Right kidney (tissue), 1 donor: ENCODE results near the gene RAB29.

Source experiments
- DNase-seq: peaks from one replicate; pipeline ENCODE4 v3.0.0-alpha.2; 2016

The RAB29 gene

DNA sequence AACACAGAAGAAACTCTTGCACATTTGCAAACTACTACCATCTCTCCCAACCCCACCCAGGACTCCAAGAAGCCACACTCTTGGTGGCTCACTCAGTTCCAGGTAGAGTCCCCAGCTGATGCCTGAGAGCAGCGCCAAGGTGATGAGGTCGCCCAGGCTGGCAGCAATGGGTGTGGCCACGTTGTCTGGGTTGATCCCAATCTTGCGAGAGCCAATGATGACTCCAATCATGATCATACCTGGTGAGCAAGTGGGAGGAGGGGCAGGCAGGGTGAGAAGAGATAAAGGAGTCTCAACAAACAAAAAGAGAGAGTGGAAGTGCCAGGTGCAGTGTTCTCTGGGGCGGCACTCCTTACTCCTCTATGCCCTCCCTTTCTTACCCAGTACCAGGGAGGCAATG is 23.3 kb upstream of the RAB29 start:
- no peak for DNase-seq

DNA sequence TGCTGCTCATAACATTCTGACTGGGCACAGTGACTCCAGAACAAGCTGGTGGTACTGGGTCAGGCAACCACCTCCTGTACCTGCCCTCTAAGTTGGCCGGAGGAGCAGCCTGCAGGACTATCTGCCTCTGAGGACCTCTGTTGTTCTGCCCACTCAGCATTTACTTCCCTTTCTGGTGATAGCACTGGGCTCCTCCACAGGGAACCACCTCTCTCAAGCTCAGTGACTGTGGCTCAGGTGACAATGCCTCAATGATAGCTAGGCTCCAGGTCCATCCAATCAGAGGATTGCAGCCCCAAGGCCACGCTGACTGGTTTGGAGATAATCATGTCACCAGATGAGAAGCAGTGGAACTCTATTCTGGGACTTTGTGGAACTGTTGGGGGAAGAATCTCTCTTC is 21.9 kb upstream of the RAB29 start:
- no peak for DNase-seq

DNA sequence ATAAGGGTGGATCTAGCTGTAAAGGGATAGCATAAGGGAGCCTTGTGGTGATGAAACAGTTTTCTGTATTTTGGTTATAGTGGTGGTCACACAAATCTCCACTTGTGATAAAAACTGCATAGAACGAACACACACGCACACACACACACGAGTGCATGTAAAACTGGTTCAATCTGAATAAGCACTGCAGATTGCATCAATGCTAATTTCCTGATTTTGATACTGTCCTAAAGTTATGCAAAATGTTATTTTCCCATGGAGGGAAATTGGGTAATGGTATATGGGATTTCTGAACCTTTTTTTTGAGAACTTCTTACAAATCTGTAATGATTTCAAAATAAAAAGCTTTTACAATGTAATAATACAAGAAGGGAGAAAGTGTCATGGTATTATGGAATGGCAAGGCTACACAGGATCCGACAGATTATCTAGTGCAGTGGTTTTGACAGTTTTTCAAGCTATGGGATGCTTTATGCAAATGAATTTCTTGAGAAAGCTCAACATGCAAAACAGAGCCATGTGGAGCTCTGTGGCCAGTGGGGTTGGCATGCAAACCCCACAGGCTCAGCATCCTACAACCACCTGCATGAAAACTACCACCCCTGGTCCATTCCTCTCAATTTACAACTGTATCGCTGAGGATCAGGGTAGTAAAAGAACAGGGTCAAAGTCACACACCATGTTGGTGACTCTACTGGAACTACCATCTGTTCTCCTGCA is 18.9 kb upstream of the RAB29 start:
- DNase-seq = no peak

DNA sequence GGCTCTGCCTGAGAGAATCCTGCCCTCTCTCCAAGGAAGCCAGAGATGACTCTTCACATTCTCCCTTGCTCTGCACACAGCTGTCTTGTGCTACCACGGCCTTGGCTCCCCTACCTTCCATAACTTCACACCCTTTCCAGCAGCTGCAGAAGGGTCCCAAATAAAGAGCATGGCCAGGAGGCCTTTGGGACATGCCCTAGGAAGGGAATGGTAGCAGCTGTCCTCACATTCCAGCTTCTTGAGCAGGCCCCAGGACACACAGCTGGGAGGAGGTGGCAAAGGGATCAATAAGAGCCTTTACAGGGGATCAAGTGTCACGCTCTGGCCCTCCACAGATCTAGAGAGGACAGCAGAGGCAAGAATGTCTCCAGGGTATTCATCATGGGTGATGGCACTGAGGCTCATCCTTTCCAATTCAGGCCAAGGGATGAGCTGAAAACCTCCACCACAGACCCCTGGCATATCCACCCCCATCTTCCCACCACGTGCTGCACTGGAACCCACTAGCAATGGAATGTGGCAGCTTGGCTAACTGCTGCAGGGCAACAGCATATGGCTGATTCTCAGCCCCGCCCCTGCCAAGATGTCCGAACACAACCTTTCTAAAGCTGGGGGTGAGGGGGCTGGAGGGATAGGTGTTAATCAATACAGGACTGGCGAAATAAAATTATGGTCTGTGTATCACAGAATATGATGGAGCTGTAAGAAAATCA is 17.8 kb upstream of the RAB29 start:
- no peak for DNase-seq

DNA sequence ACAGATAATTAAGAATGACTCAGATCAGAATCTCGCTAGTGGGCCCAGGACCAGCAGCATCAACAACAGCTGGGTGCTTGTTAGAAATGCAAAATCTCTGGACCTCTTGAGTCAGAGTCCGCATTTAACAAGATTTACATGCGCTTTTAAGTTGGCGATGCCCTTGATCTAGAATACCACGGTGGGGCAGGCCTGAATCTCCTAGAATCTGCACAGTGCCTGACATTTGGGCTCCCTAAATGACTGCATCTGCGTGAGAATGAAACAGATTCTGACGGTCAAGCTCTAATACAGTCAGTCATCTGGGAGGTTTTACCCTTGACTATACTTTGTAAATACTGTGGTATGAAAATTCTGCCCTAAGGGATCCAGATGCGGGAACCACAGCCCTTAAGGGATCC is 17.2 kb upstream of the RAB29 start:
- DNase-seq = no peak

DNA sequence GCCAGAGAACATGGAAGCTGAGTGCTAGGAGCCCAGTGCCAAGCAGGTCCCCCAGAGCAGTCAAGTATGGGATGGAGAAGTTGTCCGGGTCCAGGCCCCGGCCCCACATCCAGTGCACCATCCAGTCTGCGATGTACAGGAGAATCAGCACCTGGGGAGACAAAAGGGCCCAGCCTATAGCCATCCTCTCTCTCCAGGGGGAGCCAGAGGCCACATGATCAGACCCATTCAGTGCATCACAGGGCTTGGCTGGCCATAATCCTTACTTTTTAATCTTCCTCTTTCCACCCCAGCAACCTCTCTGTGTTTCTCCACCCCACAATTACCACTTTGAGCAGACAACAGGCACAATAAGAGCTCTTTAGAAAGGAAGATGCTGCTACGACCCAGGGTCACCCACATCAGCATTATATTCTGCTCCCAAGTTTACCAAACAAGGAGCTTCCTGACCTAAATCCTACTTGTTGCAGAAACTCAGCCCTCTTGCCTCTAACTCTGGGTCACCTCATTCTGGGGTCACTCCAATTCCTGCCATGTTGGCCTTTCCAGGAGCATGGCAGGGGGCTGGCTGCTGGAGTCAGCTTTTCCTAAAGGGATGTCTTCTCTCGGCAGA is 16.4 kb upstream of the RAB29 start:
- DNase-seq = no peak

DNA sequence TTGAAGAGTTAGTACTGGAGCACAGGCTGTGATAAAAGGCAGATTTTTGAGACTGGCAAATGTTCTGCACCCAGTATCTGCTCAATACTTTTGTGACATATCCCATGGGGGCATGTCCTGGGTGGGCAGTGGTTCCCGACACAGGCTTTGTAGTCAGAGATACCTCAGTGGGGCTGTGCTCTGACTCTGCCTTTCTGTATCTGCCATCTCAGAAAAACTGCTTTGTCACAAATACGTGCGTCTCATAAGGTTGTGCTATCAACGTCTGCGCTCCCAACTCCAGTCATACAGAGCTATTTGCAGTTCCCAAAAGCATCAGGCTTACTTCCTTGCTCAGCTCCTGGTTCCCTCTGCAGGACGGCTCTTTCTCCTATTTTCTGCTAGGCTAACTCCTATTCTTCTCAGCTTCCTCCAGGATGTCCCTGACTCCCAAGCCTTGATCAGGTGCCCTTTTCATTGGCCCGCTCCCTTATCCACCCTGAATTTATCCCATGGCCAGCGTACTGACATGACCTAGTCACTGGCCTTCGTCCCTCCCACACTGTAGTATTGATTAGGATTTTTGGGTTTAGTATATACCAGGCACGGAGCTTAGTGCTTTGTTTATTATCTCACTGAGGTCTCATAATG is 12.1 kb upstream of the RAB29 start:
- no peak for DNase-seq

DNA sequence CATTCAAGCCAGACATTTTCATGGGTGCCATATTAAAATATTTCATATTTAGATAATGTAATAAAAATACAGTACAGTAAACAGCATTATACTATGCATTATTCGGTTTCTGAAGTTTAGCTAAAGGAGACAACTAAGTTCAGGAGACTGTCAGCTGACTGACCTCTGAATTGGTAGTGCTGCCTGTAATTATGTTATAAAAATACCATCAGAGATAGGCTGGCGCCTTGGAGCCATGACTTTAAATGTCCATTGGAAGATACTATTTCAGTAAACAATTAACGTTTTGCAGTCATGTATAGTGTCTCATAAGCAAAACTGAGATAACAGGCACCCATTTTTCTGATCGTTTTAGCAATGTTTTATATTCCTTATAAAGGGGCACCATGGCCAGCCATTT is 11.3 kb upstream of the RAB29 start:
- DNase-seq = no peak

DNA sequence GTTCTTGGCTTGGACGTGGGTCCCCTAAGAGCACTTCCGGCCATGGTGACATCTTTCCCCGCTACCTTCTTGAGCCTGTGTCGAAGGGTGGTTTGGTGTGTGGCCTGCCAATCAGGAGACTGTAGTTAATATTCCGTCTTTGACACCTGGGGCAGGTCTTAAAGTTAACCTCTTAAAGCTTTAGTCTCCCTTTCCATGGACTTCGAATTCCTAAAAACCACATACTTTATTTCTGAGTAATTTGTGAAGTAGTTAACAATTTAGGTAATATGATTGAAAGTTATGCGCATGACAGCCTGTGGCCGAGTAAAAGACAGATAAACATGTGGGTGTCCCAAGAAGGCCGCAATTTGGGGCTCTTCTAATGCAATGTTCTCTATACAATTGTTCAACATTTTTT is 10.2 kb upstream of the RAB29 start:
- no peak for DNase-seq

DNA sequence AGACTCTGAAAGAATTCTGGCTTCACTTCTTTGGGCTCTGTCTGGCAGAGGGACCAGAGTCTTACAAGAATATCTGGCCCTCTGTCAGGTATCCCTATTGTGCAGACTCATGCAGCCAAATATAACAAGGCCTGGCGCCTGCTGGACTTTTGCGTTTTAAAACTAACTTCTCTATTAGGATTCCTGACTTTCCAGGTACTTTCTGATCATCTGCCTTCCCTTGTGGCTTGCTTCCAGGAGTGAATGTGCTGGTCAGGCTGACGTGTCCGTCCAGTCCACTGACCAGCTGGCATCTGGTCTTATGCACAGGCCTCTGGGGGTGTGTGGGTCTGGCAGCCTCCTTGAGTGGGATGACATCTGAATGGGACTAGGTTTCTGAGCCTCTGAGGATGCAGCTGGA is 8.6 kb upstream of the RAB29 start:
- DNase-seq = no peak

DNA sequence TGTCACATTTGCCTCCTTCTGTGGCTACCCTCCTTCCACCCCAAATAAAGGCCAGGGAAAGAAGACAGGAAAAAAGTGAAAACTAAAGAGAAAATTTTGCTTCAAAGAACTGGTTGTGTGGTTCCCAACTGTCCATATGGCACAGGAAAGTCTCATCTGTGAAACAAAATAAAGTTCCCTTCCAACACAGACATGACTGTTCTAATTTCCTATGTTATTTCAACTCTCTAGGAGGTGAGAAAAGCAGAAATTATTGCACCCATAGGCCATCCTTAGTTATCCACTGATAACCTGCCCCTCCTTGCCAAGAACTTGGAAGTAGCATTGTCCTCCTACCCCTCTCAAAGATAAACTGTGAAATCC is 8.1 kb upstream of the RAB29 start:
- no peak for DNase-seq

DNA sequence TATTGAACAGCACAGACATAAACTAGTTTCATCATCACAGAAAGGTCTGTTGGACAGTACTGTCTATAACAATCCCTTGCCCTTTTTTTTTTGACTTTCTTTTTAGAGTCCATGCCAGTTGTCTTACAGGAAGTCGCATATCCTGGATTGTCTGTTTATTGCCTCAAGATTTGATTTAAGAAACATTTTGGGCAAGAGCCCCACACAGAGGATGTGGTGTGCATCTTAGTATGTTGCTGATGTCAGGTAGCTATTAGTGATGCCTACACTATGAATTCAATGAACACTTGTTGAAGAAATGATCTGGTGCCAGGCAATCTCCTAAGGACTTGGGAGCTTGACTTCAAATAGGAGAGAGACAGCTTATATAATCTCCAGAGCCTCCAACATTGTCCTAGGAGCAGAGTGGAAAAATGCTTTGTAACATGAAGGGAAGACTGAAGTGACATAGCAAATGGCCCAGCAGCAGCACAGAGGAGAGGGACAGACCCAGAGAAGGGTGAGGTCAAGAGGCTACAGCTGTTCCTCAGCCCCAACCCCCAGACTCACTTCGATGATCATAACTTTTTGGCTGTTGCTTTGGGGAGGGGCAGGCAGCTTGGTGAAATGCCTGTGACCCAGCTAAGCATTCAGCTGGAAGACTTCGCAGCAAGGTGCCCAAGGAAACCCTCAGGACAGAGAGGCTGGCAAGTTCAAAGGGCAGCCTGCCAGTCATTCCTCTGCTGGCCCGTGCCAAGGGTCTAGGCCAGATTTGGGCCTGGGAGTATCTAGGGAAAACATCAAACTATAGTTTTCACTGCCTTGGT is 7.5 kb upstream of the RAB29 start:
- no peak for DNase-seq

DNA sequence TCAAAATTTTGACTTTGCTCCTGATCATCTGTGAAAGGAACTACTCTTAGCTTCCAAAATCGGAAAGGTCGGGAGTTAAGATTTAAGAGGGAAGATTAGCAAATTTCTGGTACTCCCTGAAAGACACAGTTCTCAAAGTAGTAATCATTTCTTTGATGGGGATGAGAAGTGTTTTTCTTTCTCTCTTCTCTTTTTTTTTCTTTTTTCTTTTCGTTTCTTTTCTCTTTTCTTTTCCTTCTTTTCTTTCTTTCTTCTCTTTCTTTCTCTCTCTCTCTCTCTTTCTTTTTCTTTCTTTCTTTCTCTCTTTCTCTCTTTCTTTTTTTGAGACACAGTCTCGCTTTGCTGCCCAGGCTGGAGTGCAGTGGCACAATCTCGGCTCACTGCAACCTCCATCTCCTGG is 5.1 kb upstream of the RAB29 start:
- no peak for DNase-seq

DNA sequence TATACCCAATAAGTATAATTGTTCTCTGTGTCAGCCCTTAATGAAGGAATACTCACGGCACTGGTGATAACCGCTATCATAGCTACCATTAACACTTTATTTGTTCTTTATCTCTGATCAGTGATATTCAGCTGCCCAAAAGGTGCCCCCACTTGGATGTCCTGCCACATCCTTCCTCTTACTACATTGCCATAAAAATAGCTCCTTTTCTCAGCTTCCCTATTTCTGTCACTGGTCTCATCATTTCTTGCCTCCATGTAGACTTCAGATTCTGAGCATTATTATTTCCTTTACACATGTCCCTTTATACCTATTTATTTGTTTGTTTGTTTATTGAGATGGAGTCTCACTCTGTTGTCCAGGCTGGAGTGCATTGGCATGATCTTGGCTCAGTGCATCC is 2.7 kb upstream of the RAB29 start:
- DNase-seq = no peak

DNA sequence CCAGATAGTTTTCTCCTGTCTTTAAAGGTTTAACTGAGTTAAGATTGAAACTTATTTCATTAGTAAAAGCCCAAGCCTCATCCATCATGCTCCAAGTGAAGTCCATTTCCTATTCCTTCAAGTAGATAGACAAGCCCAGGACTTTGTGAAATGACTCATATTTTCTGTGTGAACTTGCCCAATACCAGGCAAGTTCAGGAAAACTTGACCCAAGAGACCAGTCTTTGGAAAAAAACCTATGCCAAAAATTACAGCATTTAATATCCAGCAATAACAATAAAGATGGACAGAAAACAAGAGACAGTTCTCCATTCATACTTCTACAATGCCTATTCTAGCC is 405 bp upstream of the RAB29 start:
- no peak for DNase-seq

DNA sequence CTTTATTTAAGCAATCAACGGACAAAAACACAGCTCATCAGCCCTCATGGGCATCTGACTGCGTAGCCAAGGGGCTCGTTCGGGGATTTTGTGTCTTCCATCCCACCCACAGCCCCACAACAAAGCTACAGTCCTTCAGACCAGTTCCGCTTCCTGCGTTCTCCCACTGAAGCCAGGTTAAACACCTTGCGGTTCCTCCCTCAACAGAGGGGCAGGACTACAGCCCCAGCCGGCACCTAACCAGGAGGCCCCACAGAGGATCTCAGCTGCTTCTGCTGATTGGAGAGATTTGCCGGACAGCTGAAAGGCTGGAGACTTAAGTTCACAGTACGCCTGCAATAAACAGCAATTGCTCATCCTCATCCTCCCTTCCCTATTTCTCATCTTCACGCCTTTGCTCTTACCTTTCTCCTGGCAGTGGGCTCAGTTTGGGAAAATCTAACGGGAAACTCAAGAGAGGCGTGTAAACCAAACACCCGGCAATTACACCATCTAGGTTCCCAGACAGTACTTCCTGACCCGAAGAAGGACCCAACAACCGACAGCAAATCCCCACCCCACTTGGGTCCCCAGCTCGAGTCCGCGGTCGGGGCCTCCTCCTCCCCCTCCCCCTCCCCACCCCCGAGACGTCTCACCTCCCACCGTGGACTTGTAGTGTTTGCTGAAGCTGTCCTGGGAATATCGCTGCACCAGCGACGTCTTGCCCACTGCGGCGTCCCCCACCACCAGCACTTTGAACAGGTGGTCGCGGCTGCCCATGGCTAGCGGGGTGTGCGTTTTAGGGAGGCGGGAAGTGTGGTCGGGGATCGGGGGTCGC is 876 bp downstream of the RAB29 start:
- DNase-seq = peak; percentile 33

DNA sequence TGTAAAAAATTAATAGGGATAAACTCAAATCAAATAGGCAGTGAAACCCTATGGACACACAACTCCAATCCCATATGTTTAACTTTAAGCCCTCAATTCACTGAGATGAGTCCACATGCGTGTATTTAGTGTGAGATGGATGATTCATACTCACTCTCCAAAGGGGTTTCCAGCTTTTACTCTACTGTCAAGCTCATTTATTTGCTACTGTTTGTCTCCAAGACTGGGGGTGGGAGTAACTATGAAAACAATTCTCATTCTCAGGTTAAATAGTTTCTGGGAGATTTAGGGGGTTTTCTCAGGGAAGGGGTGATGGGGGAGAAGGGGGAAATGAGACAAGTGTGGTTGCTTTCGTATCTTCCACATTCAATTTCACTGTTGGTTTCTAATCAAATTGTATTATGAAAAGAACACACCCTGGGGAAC is 2.7 kb downstream of the RAB29 start:
- no peak for DNase-seq

DNA sequence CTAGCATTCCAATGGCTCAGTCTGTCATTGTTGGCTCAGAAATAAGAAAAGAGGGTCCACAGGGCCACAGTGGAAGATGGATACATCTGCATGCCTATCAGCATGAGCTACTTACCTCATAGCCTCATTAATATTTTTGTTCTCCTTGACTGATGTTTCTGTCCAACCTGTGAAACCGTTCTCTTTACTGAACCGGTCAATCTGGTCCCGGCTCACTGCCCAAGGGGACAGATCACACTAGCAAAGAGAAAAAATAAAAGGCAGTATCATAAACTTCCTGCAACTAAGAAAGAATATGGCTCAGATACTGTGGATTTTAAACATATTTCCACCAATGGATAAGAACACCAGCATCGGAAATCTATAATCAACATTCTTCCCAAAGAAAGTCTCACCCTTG is 4.7 kb downstream of the RAB29 start:
- DNase-seq = no peak

DNA sequence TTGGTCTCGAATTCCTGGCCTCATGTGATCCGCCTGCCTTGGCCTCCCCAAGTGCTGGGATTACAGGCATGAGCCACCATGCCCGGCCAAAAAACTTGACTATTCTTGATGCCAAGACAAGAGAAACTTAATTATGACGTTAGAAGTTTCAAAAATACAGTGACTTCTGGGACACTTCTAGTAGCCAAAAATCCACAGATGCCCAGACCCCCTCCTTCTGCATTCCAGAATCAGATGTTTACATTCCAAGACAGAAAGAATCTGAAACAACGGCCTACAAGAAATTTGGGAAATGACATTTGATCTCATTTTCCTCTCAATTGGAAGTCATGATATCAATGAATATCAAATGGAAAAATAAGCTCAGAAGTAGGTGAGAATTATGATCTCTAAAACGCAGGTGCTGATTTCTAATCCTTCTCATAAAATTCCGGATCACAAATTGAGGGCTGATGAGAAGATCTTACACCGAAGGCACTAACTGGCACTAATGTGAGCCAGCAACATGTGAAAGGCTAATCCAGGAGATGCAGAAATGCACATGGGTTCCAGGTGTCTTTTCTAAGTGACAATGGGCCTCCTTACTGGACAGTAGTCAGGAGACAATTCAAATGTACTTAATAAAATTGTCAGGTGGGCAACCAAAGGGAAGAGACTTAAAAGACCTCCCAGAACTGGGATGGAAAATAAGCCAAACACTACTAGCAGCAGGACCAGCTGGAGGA is 5.5 kb downstream of the RAB29 start:
- no peak for DNase-seq

DNA sequence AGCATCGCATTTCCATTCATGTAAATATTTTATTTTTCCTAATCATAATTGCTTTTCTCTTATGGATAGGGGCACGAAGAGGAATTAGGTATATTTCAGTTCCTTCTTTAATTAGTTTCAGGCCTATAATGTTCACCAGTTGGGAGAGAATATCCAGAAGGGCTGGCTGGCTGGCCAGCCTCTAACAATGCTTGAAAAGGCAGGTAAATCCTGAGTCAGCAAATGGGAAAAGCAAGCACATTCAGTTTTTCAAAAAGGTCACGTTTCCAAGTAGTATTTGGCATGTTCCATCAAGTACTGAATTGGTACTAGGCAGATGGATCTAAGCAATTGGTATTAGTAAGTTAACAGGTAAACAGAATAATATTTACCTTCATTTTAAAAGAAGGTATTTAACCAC is 8.0 kb downstream of the RAB29 start:
- no peak for DNase-seq

DNA sequence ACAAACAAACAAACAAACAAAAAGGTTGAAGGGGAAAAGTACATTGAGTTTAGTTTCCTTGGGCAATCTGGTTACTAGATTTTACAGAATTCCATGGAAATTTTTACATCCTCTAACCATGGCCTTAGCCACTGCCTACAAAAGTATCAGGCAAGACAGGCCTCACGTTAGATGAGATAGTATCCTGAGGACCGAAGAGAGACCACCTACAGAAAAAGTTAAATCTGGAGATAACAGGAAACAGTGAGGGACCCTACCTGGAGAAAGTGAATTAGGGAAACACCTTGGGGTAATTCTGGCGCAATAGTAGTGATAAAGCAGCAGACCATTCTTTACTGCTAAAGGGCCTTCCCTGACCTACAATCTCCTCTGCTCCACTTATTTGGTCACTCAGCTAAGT is 8.7 kb downstream of the RAB29 start:
- DNase-seq = no peak
